ENCODE measurements around the gene SRPK1.

GRCh38 chr6:35919085-35919826 lies 1.6 kb downstream of the SRPK1 start:
- no peak for TF ChIP-seq POLR2AphosphoS5 (IDR thresholded peaks at IDR 0.05; ENCODE audit: low read depth, low read length)
- TF ChIP-seq POLR2A (IDR thresholded peaks at IDR 0.05; ENCODE audit: low read depth, low read length), result no peak
